Esophagus squamous epithelium (tissue), 5 donors: ENCODE results near the gene SENP6. TPM values are rescaled to one million over a fixed set of nuclear protein-coding genes. Genes with fewer than 3 reads are reported as not detected.

ENCODE experiments used
- DNase-seq: peaks from one replicate; lab custom pipeline; 2025; lab: John Stamatoyannopoulos, UW
- H3K27ac ChIP-seq, 4 donors: fragments of 200-600 bp; sonication (generic); one replicate each; pipeline ENCODE4 v1.5.1; 2016 to 2019; ENCODE audit warnings: mild to moderate bottlenecking in 1 of 4
- H3K27me3 ChIP-seq, 4 donors: fragments of 200-600 bp; sonication (generic); 1 replicate in 3 of 4; 2 replicates in 1 of 4; pipeline versions ENCODE4 v1.5.1 to v1.6.0; 2017 to 2021; ENCODE audit warnings: antibody characterized with exemption in 1 of 4
- H3K36me3 ChIP-seq, 3 donors: fragments of 200-600 bp; sonication (generic); one replicate each; pipeline ENCODE4 v1.5.1; 2016 to 2019
- H3K4me1 ChIP-seq, 3 donors: fragments of 200-600 bp; sonication (generic); one replicate each; pipeline ENCODE4 v1.5.1; 2017 to 2019
- H3K4me3 ChIP-seq, 4 donors: fragments of 200-600 bp; sonication (generic); 1 replicate in 3 of 4; 2 replicates in 1 of 4; pipeline ENCODE4 v1.5.1; 2016 to 2019; ENCODE audit warnings: mild to moderate bottlenecking in 2 of 4, moderate library complexity in 1 of 4
- H3K9me3 ChIP-seq, 3 donors: fragments of 200-600 bp; sonication (generic); one replicate each; pipeline ENCODE4 v1.5.1; 2016 to 2019
- CTCF ChIP-seq, 6 experiments: fragments of 450-650 bp in 4 of 6; fragments of 200-600 bp in 2 of 6; sonication (generic) in 2 of 6; IDR thresholded peaks; one replicate each; pipeline ENCODE4 v1.5.1; 2016 to 2019; ENCODE audit warnings: antibody characterized with exemption in 6 of 6, mild to moderate bottlenecking in 4 of 6, moderate library complexity in 4 of 6
- POLR2A ChIP-seq, 4 donors: fragments of 450-650 bp; IDR thresholded peaks; one replicate each; pipeline ENCODE4 v1.6.1; 2017; ENCODE audit warnings: antibody characterized with exemption in 4 of 4, mild to moderate bottlenecking in 4 of 4, moderate library complexity in 3 of 4
- WGBS, 2 donors: methylation state at CpG; one replicate each; pipeline ENCODE4 v1.1.5; 2018; 5-methylcytosine and 5-hydroxymethylcytosine counted together
- intact Hi-C: fragments of 100-400 bp; cut with DNase I; formaldehyde crosslinking; loops from one replicate; pipeline ENCODE4 v1.15.0; 2022
- total RNA-seq, 4 donors: library from RNA; depleted of rRNA; stranded (reverse); fragments of >200 nt; gene quantifications; one replicate each; pipeline ENCODE4 v1.1.0, GENCODE V29; 2016
- donor health status: DM: yes; HTN: yes; CAD: no.

The SENP6 gene
- total RNA-seq, 4 donors from 2014 or later, result 45.5 to 104 (median 66.1) TPM

- intact Hi-C loops, result no loop called here
- peaks cover 0 to 75% (median 0%) of the 10 kb centered on the region in 3 donors for H3K36me3 ChIP-seq
- WGBS, 2 donors, result 92 to 96% methylated on average over 5 of the region's 5 CpGs
- H3K4me1 ChIP-seq, result no peaks in the 10 kb centered on the region
- H3K4me3 ChIP-seq, result no peak overlapping the region
- no peak overlapping the region for H3K27ac ChIP-seq
- H3K27me3 ChIP-seq, result no peaks in the 10 kb centered on the region
- DNase-seq, result no peak
- no peak for TF ChIP-seq POLR2A (IDR thresholded peaks at IDR 0.05)
- TF ChIP-seq CTCF (IDR thresholded peaks at IDR 0.05), result no peak
- no peaks in the 10 kb centered on the region for H3K9me3 ChIP-seq
Measured at GRCh38 chr6:75642311-75642710, 40.6 kb downstream of the SENP6 start.

- no peaks in the 10 kb centered on the region for H3K27me3 ChIP-seq
- WGBS, 2 donors, result 100% methylated on average over 1 of the region's 1 CpG
- H3K27ac ChIP-seq, result no peak overlapping the region
- TF ChIP-seq POLR2A (IDR thresholded peaks at IDR 0.05), result no peak
- no peak overlapping the region for H3K4me3 ChIP-seq
- no peak for DNase-seq
- H3K4me1 ChIP-seq, result no peaks in the 10 kb centered on the region
- intact Hi-C loops, result no loop called here
- H3K9me3 ChIP-seq, result no peaks in the 10 kb centered on the region
- peaks cover 0 to 75% (median 0%) of the 10 kb centered on the region in 3 donors for H3K36me3 ChIP-seq
Measured at GRCh38 chr6:75643173-75643572, 41.5 kb downstream of the SENP6 start.

- Histone ChIP-seq H3K9me3 (no peaks in the 10 kb centered on the region), H3K27ac (no peak overlapping the region), H3K4me1 (no peaks in the 10 kb centered on the region), H3K36me3 (peaks cover 6 to 95% (median 18%) of the 10 kb centered on the region in 3 donors), H3K27me3 (no peaks in the 10 kb centered on the region), H3K4me3 (no peak overlapping the region)
- intact Hi-C loops, result no loop called here
- DNase-seq, result no peak
- TF ChIP-seq CTCF (IDR thresholded peaks at IDR 0.05) (no peak), POLR2A (IDR thresholded peaks at IDR 0.05) (no peak)
Measured at GRCh38 chr6:75656479-75656878, 54.8 kb downstream of the SENP6 start.

GRCh38 chr6:75657327-75657726 is 55.6 kb downstream of the SENP6 start:
- no peak overlapping the region for H3K27ac ChIP-seq
- H3K27me3 ChIP-seq, result no peaks in the 10 kb centered on the region
- no peaks in the 10 kb centered on the region for H3K4me1 ChIP-seq
- no peaks in the 10 kb centered on the region for H3K9me3 ChIP-seq
- 72 to 74% methylated on average over 3 of the region's 3 CpGs for WGBS, 2 donors
- DNase-seq, result no peak
- intact Hi-C loops, result no loop called here
- TF ChIP-seq POLR2A (IDR thresholded peaks at IDR 0.05), result no peak
- no peak for TF ChIP-seq CTCF (IDR thresholded peaks at IDR 0.05)
- peaks cover 6 to 95% (median 14%) of the 10 kb centered on the region in 3 donors for H3K36me3 ChIP-seq
- no peak overlapping the region for H3K4me3 ChIP-seq

DNA sequence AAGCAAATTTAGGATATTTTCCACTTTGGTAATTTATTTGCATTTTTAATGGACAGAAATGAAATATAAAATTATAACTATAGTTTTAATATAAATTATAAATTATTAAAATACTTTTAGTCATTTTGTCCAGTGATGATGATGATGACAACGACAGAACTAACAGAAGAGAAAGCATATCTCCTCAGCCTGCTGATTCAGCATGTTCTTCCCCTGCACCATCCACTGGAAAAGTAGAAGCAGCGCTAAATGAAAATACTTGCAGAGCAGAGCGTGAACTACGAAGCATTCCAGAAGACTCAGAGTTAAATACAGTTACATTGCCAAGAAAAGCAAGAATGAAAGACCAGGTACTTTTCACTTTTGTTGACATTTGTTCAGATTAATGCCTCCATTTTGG is 64.9 kb downstream of the SENP6 start:
- no peak for TF ChIP-seq CTCF (IDR thresholded peaks at IDR 0.05)
- TF ChIP-seq POLR2A (IDR thresholded peaks at IDR 0.05), result no peak
- Histone ChIP-seq H3K4me1 (no peaks in the 10 kb centered on the region), H3K27me3 (no peaks in the 10 kb centered on the region), H3K9me3 (no peaks in the 10 kb centered on the region), H3K36me3 (peaks cover 3 to 97% (median 3%) of the 10 kb centered on the region in 3 donors), H3K4me3 (no peak overlapping the region), H3K27ac (no peak overlapping the region)
- DNase-seq, result no peak
- intact Hi-C loops, result no loop called here
- 94 to 97% methylated on average over 4 of the region's 4 CpGs for WGBS, 2 donors

DNA sequence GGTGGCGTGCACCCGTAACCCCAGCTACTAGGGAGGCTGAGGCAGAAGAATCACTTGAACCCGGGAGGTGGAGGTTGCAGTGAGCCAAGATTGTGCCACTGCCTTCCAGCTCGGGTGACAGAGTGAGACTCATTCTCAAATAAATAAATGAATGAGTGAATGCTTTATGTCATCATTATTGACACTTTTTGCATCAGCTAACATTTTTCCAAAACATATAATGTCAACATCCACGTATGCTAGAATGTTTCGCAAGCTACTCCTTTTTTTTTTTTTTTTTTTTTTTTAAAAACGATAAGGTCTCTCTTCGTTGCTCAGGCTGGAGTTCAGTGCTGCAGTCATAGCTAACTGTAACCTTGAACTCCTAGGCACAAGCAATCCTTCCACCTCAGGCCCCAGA is 72.2 kb downstream of the SENP6 start:
- TF ChIP-seq CTCF (IDR thresholded peaks at IDR 0.05) (no peak), POLR2A (IDR thresholded peaks at IDR 0.05) (no peak)
- Histone ChIP-seq H3K9me3 (no peaks in the 10 kb centered on the region), H3K27me3 (no peaks in the 10 kb centered on the region), H3K27ac (no peak overlapping the region), H3K4me1 (no peaks in the 10 kb centered on the region), H3K4me3 (no peak overlapping the region), H3K36me3 (peaks cover 12 to 98% (median 17%) of the 10 kb centered on the region in 3 donors)
- no peak for DNase-seq
- WGBS, 2 donors, result 82 to 87% methylated on average over 8 of the region's 8 CpGs
- intact Hi-C loops, result no loop called here
